Esophagus muscularis mucosa (tissue), 4 donors: ENCODE measurements around the gene ZNF580. TPM values are rescaled to one million over a fixed set of nuclear protein-coding genes. Genes with fewer than 3 reads are reported as not detected.

ENCODE experiments used
- DNase-seq: peaks from one replicate; pipeline ENCODE4 v3.0.0-alpha.2; 2017; ENCODE audit errors: extremely low spot score
- H3K27ac ChIP-seq, 4 donors: fragments of 200-600 bp; sonication (generic); replicated peaks in 1 of 4; 1 replicate in 3 of 4; 2 replicates in 1 of 4; pipeline ENCODE4 v1.5.1; 2016 to 2019; ENCODE audit warnings: mild to moderate bottlenecking in 1 of 4
- H3K27me3 ChIP-seq, 4 donors: fragments of 200-600 bp; sonication (generic); one replicate each; pipeline versions ENCODE4 v1.5.1 to v1.6.0; 2016 to 2019
- H3K36me3 ChIP-seq, 4 donors: fragments of 200-600 bp; sonication (generic); one replicate each; pipeline ENCODE4 v1.5.1; 2016 to 2019
- H3K4me1 ChIP-seq, 4 donors: fragments of 200-600 bp; sonication (generic); one replicate each; pipeline ENCODE4 v1.5.1; 2016 to 2019
- H3K4me3 ChIP-seq, 4 donors: fragments of 200-600 bp; sonication (generic); 1 replicate in 2 of 4; 2 replicates in 2 of 4; pipeline ENCODE4 v1.5.1; 2016 to 2019; ENCODE audit warnings: mild to moderate bottlenecking in 4 of 4, moderate library complexity in 1 of 4
- H3K9me3 ChIP-seq, 4 donors: fragments of 200-600 bp; sonication (generic); 1 replicate in 3 of 4; 2 replicates in 1 of 4; pipeline ENCODE4 v1.5.1; 2016 to 2019
- CTCF ChIP-seq, 3 experiments: fragments of 200-600 bp in 2 of 3; fragments of 450-650 bp in 1 of 3; sonication (generic) in 2 of 3; IDR thresholded peaks; one replicate each; pipeline ENCODE4 v1.5.1; 2017 to 2019; ENCODE audit warnings: antibody characterized with exemption in 3 of 3, mild to moderate bottlenecking in 2 of 3, moderate library complexity in 1 of 3
- EP300 ChIP-seq: sonication (generic); formaldehyde crosslinking; IDR thresholded peaks from one replicate; pipeline ENCODE4 v1.6.1; 2017; ENCODE audit warnings: antibody characterized with exemption
- POLR2A ChIP-seq: fragments of 450-650 bp; IDR thresholded peaks from one replicate; pipeline ENCODE4 v1.6.1; 2017; ENCODE audit warnings: antibody characterized with exemption, moderate library complexity, mild to moderate bottlenecking, low read depth
- POLR2AphosphoS5 ChIP-seq, 2 donors: sonication (generic); formaldehyde crosslinking; IDR thresholded peaks; one replicate each; pipeline ENCODE4 v1.6.1; 2017; ENCODE audit warnings: antibody characterized with exemption in 2 of 2
- WGBS: methylation state at CpG from one replicate; pipeline ENCODE4 v1.1.5; 2018; 5-methylcytosine and 5-hydroxymethylcytosine counted together
- intact Hi-C: fragments of 100-400 bp; cut with DNase I; formaldehyde crosslinking; loops from one replicate; pipeline ENCODE4 v1.15.1; 2023
- total RNA-seq, 4 donors: library from RNA; depleted of rRNA; stranded (reverse); fragments of >200 nt; gene quantifications; one replicate each; pipeline versions ENCODE4 v1.1.0 to v1.2.1, GENCODE V29; 2016

The ZNF580 gene
- total RNA-seq, 4 donors from 2014 or later, result 38.3 to 66.8 (median 43.1) TPM

- WGBS, result 18% methylated on average over 16 of the region's 16 CpGs
- Histone ChIP-seq H3K4me1 (peaks cover 33 to 80% (median 62%) of the 10 kb centered on the region in 4 donors), H3K4me3 (peak overlapping the region; percentile 73 to 100 (median 94)), H3K27ac (peak overlapping the region; percentile 85 to 96 (median 88)), H3K36me3 (peaks cover 22 to 65% (median 55%) of the 10 kb centered on the region in 4 donors), H3K27me3 (no peaks in the 10 kb centered on the region), H3K9me3 (no peaks in the 10 kb centered on the region)
- intact Hi-C loops, result no loop called here
- no peak for TF ChIP-seq POLR2A
- no peak for TF ChIP-seq POLR2AphosphoS5 (IDR thresholded peaks at IDR 0.05)
- no peak for TF ChIP-seq EP300
- no peak for TF ChIP-seq CTCF (IDR thresholded peaks at IDR 0.05)
- no peak for DNase-seq
Observed at GRCh38 chr19:55675661-55676354, 35.0 kb downstream of the ZNF580 start.

DNA sequence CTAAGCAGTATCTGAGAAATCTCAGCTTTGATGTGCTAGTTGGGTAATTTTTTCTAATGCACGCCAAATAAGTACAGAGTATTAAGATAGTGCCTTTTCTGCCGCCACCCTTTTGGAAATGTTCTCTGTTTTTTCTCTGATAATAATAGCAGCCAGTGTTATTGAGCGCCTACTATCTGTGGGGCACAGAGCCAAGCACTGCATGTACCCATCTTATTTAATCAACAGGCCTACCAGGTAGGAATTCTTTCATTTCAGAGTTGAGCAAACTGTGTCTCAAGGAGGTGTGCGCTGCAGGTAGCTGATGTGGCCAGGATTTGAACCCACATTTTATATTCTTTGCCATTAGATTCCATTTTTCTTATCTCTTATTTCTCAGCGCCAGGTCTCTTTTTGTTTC lies 35.6 kb downstream of the ZNF580 start:
- H3K4me3 ChIP-seq, result peak overlapping the region; percentile 19 to 95 (median 84)
- peaks cover 26 to 65% (median 55%) of the 10 kb centered on the region in 4 donors for H3K36me3 ChIP-seq
- H3K27me3 ChIP-seq, result no peaks in the 10 kb centered on the region
- H3K4me1 ChIP-seq, result peaks cover 38 to 82% (median 61%) of the 10 kb centered on the region in 4 donors
- WGBS, result 70% methylated on average over 5 of the region's 5 CpGs
- TF ChIP-seq POLR2A (no peak), POLR2AphosphoS5 (IDR thresholded peaks at IDR 0.05) (no peak), CTCF (IDR thresholded peaks at IDR 0.05) (no peak), EP300 (no peak)
- no peak for DNase-seq
- intact Hi-C loops, result no loop called here
- no peaks in the 10 kb centered on the region for H3K9me3 ChIP-seq
- H3K27ac ChIP-seq, result peak overlapping the region in 2 of 4 donors; percentile 86 to 96

- Histone ChIP-seq H3K27ac (peak overlapping the region in 3 of 4 donors; percentile 25 to 86 (median 41)), H3K36me3 (peaks cover 26 to 67% (median 57%) of the 10 kb centered on the region in 4 donors)
Observed at GRCh38 chr19:55676889-55677505, 36.2 kb downstream of the ZNF580 start.

DNA sequence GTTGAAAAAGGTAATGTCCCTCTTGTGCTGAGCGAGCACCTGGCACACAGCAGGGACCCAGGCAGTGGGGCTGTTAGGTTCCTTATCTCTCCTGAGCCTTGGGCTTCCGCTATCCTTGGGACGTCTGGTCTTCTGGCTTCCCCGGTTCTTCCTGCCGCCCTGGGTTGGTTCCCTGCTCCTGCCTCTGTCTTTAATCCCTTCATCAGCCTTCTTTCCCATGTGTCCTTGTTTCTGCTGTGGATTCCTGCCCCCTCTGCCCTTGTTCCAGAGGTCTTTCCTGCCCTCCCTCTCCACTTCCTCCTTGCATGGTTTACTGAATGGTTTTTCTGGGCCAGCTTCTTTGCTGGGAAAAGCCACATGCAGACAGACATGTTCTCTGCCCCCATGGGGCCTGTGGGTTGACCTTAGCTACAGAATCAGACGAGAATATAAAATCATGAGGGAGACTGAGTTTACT lies 36.8 kb downstream of the ZNF580 start:
- Histone ChIP-seq H3K4me1 (peaks cover 38 to 72% (median 58%) of the 10 kb centered on the region in 4 donors), H3K9me3 (no peaks in the 10 kb centered on the region), H3K27me3 (no peaks in the 10 kb centered on the region), H3K36me3 (peaks cover 26 to 69% (median 63%) of the 10 kb centered on the region in 4 donors), H3K4me3 (no peak overlapping the region), H3K27ac (peak overlapping the region in 2 of 4 donors; percentile 25 to 41)
- no peak for TF ChIP-seq CTCF (IDR thresholded peaks at IDR 0.05)
- TF ChIP-seq POLR2AphosphoS5 (IDR thresholded peaks at IDR 0.05), result no peak
- TF ChIP-seq EP300, result no peak
- no peak for TF ChIP-seq POLR2A
- no peak for DNase-seq
- WGBS, result 77% methylated on average over 6 of the region's 6 CpGs
- intact Hi-C loops, result no loop called here

More at GRCh38 chr19:55676889-55677505, 36.2 kb downstream of the ZNF580 start:
- TF ChIP-seq POLR2AphosphoS5 (IDR thresholded peaks at IDR 0.05) (no peak), POLR2A (no peak), CTCF (IDR thresholded peaks at IDR 0.05) (no peak), EP300 (no peak)
- Histone ChIP-seq H3K9me3 (no peaks in the 10 kb centered on the region), H3K4me3 (peak overlapping the region in 1 of 4 donors; percentile 94), H3K27me3 (no peaks in the 10 kb centered on the region), H3K4me1 (peaks cover 38 to 76% (median 59%) of the 10 kb centered on the region in 4 donors)
- intact Hi-C loops, result no loop called here
- DNase-seq, result no peak
- 74% methylated on average over 7 of the region's 7 CpGs for WGBS
